CD4-positive, alpha-beta T cell treated with Interleukin-4 for 4 hours (primary cell): ENCODE results near the gene ZSCAN5B.
"Not testable (repeated sequence)": the region's sequence is repeated elsewhere in the genome, so short reads cannot be mapped to it uniquely, and the experiment has no call there.

Source experiments
- DNase-seq: peaks from one replicate; pipeline ENCODE4 v3.0.0-alpha.2; 2020

The ZSCAN5B gene

DNA sequence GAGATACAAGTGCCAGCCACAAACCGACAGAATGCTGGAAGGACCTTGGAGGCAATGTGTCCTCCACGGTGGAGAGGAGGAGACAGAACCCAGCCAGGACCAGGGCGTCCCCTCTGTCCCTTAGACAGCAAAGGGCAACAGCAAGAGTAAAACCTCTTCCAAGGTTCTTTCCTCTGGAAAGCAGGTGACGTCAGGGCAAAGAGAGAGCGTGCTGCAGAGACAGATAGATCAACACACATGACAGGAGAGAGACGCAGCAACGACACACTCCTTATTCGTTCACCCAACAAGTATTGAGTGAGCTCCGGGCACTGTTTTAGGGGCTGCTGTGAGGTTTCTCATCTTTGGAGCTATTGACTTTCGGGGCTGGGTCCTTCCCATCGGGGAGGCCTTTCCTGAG lies 23.0 kb downstream of the ZSCAN5B start:
- no peak for DNase-seq

DNA sequence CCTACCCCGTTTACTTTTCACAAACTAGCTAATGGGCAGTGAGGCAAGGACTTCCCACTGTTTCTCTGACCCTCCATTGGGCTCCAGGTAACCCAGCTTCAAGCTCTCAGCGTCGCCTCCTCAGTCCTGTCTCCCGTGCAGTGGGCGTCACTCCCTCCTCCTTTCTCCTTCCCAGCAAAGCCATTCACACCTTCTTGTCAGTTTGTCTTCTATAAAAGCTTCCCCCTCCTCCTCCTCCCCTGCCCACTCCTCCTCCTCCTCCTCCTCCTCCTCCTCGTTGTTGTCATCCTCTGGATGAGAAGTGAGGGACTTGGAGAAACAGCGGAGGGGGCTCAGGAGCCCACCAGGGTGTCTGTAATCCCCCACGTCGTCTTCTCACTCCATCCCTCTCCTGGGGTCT lies 23.5 kb downstream of the ZSCAN5B start:
- no peak for DNase-seq

DNA sequence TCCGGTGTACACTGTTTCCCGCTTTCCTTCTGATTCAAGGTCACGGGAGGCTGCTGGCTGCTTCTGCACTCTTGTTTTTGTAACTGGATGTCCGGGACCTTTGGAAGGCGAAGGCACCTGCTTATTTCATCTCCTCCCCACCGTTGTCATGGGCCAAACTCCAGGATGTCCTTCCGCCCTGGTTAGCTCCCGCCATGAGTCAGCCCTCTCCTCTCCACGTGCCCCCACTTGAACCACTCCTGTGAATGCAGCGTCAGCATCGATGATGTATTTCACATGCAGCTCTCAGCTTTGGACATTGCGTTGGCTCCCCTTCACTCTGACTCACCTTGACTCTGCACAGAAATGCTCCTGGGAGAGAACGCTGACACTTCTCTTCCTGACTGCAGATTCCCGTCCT lies 27.3 kb downstream of the ZSCAN5B start:
- DNase-seq = no peak

DNA sequence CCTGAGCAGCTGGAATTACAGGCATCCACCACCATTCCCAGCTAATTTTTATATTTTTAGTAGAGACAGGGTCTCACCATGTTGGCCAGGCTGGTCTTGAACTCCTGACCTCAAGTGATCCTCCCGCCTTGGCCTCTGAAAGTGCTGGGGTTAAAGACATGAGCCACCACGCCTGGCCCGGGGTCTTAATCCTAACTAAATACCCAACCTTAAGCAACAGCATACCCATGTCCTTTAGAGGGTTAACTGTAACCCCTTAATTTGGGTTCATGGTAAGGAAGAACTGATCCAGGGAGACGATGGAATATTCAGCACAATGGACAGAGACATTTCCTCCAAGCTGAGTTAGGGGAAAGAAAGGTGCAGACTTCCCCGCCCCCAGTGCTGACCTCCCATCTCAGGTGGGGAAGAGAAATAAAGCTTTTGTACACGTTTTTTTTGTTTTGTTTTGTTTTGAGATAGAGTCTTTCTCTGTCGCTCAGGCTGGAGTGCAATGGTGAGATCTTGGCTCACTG lies 30.5 kb downstream of the ZSCAN5B start:
- no peak for DNase-seq

DNA sequence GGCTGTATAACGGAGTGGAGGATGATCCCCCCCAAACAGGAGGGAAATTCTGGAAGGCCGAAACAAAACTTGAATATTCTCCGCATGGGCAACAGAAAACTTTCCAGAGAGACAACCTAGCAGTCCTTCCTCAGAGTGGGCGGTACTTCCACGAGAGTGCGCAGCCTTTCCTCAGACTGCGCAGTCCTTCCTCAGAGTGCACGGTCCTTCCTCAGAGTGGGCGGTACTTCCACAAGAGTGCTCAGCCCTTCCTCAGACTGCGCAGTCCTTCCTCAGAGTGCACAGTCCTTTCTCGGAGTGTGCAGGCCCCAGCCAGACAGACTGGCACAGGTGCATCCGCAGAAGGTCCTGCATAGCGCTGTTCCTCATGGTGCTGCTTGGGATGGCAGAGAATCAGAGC lies 34.5 kb downstream of the ZSCAN5B start:
- DNase-seq = no peak

DNA sequence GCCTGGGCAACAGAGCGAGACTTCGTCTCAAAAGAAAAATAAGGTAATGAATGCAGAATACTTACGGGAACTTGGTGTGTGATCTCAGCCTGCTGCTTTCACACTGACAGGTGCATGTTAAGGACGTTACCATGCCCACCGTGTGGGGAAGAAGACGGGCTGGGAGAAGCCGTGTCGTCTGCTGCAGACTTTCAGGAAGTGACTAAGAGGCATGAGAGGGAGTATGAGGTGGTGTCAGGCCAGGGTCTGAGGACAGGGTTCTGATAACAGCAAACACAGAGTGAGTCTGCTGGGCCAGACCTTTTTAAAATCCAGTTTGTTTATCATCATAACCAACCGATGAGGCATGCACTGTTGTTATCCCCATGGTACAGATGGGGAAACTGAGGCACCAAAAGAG lies 35.3 kb downstream of the ZSCAN5B start:
- no peak for DNase-seq

DNA sequence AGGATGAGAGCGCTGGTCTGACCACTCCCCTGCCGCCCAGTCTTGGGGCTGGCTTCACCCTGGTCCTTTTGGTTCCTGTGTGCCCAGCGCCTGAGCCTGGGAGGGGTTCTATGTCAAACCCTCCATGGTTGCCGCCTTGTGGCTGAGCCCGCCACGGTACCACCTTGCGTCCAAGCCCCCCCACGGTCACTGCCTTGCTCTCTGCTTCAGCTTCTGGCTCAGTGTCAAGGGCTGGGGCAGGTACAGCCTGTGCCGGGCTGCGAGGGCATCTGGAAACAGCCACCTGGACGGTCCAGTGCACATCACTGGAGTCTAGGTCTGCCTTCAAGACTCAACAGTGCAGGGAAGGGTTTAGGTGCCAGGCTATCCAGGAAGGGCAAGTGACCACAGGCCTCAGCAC lies 36.0 kb downstream of the ZSCAN5B start:
- DNase-seq = no peak

DNA sequence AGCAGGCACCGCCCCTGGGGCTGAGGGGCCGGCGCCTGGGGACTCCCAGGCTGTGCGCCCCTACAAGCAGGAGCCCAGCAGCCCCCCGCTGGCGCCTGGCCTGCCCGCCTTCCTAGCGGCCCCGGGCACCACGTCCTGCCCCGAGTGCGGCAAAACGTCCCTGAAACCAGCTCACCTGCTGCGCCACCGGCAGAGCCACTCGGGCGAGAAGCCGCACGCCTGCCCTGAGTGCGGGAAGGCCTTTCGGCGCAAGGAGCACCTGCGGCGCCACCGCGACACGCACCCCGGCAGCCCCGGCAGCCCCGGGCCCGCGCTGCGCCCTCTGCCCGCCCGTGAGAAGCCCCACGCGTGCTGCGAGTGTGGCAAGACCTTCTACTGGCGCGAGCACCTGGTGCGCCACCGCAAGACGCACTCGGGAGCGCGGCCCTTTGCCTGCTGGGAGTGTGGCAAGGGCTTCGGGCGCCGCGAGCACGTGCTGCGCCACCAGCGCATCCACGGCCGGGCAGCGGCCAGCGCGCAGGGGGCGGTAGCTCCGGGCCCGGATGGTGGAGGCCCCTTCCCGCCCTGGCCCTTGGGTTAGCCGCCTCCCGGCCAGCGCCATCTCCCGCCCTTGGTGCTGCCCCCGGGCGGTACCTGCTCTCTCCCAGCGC lies 37.8 kb downstream of the ZSCAN5B start:
- no peak for DNase-seq

DNA sequence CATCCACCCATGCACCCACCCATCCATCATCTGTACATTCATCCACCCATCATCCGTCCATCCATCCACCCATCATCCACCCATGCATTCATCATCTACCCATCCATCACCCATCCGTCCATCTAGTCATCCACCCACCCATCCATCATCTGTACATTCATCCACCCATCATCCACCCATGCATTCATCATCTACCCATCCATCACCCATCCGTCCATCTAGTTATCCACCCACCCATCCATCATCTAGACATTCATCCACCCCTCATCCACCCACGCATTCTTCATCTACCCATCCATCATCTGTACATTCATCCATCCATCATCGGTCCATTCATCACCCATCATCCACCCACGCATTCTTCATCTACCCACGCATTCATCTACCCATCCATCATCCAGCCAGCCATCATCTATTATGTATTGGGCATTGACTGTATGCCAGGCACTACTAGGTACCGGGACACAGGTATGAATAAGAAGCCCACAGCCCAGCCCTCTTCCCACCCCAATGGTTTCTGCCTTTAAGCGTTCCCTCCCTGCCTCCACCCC lies 38.5 kb downstream of the ZSCAN5B start:
- DNase-seq = no peak

DNA sequence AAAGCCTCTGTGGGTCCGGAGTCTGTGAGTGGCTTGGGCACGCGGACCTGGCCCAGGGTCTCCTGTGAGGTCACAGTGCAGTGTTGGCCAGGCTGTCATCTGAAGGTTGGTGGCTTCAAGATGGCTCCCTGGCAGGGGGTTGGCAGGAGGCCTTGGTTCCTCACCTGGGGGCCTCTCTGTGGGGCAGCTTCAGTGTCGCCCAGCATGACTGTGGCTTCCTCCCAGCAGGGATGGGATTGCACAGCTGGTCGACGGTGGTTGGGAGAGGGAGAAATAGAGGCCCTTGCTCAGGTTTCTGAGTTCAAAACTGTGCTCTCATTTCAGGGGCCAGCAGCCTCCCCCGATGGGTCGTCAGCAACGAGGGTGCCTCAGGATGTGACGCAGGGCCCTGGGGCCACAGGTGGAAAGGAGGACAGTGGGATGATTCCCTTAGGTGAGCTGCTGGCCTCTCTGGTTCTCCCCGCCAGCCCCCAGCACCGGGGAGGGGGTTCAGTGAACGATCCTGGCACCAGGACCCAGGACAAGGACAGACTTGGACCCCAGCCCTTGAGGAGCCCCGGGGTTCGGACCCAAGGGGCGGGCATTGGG lies 39.3 kb downstream of the ZSCAN5B start:
- DNase-seq = no peak

DNA sequence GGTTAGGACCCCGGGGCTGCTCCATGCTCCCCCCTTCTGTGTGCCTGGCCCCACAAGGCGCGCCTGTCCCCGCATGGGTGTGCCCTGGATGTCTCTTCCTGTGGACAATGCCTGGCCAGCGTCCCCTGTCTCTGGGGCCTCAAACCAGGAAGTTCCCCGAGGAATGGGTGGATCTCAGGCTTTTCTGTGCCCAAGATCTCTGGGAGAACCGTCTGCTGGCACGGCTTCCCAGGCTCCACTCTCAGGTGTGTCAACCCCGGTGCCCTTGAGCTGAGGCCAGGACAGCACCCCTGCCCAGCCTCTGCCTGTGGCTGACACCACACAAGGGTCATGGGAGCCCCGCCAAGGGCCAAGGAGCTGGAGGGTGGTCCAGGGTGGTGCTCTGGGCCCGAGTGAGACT lies 40.8 kb downstream of the ZSCAN5B start:
- DNase-seq = no peak

DNA sequence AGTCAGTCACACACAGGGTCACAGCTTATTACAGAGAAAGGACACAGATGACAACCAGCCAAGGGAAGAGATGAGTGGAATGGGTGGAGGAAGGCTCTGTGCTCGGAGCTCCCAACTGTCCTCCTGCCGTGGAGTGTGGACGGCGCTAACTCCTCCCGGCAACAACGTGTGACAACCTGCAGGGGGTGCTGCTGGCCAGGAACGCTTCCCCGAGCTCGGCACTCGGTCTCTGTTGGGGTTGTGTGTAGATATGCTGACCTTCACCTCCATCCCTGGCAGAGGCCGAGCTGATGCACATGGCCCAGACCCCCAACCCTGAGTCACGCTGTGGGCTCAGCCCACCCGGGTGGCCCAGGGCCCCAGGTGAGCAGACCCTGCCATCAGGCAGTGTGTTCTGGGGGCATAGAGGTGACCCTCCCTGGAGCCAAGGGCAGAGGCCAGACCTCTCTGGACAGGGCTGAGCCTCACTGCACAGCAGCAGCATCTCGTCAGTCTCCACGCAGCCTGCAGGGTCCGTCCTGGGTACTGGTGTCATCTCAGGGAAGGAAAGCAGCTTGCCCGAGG lies 42.4 kb downstream of the ZSCAN5B start:
- no peak for DNase-seq

DNA sequence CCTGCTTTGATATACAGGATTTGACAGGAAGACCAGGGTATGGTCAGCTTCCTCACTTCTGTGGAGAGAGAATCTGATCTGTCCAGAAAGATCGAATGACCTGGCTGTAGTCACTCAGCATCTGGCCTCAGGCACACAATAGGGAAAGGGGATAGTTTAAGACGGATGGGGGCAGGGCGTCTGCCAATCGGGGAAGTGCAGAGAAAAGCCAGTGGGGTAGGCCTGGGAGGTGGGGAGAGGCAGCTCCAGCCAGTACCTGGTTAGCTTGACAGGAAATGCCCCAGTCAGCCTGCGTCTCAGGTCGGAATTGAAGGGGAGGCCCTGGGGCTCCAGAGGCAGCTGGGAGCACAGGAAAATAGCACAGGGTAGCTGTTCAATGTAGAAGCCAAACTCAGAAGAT lies 44.1 kb downstream of the ZSCAN5B start:
- DNase-seq = no peak

DNA sequence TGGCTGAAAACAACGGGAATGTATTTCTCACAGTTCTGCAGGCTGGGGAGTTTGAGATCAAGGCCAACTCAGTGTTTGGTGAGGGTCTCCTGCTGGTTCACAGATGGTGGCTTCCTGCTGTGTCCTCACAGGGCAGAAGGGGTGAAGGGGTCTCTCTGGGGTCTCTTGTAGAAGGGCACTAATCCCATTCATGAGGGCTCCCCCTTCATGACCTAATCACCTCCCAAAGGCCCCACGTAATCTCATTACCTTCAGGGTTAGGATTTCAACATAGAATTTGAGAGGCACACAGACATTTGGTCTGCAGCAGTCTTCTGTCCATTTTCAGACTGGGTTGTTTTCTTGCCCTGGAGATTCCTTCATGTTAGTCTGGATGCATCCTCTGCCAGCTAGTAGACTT lies 44.9 kb downstream of the ZSCAN5B start:
- DNase-seq = no peak

DNA sequence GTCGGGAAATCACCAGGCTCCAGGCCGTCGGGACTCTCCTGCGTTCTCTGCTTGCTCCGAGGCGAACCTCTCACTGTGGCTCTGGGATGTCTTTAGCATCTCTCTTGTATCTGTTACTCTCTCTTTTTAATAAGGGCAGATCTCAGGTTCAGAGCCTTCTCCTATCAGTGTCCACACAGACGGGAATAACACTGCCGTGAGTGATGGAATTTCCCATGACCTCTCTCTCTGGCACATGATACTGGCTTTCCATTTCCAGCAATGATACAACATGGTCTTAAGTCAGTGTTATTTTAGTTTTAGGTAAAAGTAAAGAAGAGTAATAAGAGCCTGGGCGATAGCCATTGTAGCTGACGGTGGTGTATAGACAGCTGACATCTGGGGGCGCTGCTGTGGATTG lies 47.2 kb downstream of the ZSCAN5B start:
- DNase-seq = no peak

DNA sequence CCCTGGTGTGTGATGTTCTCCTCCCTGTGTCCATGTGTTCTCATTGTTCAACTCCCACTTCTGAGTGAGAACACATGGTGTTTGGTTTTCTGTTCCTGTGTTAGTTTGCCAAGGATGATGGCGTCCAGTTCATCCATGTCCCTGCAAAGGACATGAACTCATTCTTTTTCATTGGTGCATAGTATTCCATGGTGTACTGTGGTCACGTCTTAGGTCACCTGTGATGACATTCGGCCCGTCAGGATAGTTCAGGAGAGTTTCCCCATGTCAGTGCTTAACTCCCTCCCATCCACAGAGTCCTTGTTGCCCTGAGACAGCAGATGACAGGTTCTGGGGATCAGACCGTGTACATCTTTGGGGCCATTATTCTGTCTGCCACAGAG lies 47.9 kb downstream of the ZSCAN5B start:
- no peak for DNase-seq

DNA sequence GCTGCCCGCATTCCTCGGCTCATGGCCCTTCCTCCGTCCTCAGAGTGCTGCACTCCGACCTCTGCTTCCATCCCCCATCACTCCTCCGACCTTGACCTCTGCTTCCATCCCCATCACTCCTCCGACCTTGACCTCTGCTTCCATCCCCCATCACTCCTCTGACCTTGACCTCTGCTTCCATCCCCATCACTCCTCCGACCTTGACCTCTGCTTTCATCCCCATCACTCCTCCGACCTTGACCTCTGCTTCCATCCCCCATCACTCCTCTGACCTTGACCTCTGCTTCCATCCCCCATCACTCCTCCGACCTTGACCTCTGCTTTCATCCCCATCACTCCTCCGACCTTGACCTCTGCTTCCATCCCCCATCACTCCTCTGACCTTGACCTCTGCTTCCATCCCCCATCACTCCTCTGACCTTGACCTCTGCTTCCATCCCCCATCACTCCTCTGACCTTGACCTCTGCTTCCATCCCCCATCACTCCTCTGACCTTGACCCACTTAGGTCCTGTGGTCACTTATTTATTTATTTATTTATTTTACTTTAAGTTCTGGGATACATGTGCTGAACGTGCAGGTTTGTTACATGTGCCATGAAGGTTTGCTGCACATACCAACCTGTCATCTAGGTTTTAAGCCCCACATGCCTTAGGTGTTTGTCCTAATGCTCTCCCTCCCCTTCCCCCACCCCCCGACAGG lies 48.5 kb downstream of the ZSCAN5B start:
- DNase-seq = not testable (repeated sequence)

DNA sequence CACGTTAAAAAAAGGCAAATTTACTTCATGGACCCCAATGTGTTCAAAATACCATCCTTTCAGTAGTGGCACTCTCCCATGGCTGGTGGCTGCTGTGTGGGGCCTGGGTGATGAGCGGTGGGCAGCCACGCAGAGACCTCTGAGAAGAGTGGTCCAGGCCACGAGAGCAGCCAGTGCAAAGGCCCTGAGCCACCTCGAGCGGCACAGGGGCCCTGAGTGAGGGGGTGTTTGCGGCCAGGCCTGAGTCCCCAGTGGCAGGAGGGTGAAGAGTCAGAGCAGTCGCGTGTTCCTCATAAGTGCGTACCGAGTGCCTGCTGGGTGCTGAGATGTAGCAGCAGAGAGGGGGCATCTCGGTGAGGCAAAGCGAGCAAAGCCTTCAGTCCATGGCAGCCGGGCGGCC lies 49.5 kb downstream of the ZSCAN5B start:
- no peak for DNase-seq

DNA sequence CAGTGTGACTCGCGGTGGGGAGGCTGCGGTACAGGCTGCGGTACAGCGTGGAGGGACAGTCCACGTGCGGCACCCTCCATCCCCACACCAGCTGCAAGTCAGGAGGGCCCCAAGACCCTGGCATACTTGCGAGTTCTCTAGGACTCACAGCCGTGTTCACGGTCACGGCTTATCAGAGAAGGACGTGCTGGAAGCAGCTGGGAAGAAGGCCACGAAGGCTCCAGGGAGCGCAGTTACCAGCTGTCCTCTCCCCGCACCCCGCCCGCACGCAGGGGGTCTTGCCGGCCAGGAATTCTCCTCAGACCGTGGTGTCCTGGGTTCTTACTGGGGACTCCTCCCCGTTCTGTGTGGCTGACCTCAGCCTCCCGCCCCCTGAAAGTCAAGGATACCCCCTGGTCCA lies 50.3 kb downstream of the ZSCAN5B start:
- no peak for DNase-seq

DNA sequence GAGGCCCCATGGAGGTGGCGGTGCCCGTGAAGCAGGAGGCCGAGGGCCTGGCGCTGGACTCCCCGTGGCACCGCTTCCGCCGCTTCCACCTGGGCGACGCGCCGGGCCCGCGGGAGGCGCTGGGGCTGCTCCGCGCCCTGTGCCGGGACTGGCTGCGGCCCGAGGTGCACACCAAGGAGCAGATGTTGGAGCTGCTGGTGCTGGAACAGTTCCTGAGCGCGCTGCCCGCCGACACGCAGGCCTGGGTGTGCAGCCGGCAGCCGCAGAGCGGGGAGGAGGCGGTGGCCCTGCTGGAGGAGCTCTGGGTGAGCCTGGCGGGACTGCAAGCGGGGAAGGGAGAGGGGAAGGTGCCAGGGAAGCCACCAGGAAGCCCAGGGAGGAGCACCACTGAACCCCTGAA lies 50.7 kb downstream of the ZSCAN5B start:
- DNase-seq = no peak

DNA sequence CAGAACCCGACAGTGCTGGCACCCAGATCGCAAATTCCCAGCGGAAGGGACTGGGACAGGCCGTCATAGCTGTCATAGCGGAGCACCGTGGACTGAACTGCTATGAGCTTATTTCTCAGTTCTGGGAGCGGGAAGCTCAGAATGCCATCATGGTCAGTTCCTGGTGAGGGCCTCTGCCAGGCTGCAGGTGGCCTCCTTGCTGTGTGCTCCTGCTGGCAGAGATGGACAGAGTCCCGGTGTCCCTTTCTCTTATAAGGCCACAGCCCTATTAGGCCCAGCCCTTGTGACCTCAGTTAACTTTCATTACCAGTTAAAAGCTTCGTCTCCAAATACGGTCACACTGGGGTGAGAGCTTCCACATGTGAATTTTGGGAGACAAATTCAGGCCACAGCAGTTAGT lies 51.9 kb downstream of the ZSCAN5B start:
- no peak for DNase-seq

DNA sequence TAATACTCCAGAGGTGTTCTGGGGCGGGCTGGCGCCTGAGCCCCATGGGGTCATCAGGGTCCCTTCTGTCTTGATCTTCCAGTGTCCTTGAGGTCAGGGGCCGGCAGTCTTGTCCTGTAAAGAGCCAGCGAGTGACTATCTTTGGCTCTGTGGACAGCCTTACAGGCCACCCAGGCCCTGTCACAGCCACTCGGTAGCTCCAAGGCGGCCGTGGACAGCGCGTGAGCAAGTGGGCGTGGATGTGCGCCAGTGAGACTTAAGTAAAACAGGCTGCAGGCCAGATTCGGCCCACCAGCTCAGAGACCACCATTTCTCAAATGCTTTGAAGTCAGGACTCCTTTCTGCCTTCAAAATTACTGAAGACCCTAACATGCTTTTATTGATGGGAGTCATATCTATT lies 52.8 kb downstream of the ZSCAN5B start:
- no peak for DNase-seq

DNA sequence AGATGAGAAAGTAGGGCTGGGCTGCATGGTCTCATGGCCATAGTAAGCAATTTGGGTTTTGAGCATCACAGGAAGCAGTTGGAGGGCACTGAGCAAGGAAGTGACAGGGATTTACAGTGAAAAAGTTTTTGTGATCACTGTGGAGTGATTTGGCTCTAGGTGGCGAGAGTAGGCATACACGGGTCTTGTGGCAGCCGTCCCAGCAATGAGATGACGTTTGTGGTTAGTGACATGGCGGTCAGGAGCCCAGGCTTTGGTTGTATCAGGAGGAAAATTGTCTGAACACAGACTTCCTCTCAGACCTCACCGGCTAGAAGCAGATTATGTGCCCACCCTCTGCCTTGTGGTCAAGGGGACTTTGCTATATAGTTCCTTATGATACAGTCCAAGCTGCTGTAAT lies 53.2 kb downstream of the ZSCAN5B start:
- no peak for DNase-seq

DNA sequence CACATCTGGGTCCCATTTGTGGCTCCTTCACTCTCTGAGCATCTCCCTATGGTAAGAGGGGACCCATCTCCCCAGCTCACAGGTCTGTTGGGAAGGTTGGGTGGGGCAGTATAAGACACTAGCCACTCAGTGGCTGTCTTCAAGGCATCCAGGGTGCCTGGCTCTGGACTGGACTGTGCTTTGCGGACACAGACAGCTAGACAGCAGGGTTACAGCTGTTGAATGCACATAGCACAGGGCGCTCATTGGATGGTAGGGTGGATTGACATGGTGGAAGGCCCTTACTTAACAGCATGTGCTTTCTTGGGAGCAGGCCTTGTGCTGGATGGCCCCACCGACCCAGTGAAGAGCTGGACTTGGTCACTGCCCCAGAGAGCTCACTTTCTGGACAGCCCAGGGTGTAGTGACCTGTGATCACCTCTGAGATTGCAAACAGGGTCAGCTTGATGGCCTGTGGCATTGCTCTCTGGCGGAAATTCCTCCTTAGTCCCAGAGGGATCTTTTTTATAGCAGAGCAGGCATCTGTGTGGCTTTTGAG lies 54.6 kb downstream of the ZSCAN5B start:
- DNase-seq = no peak
